Posterior vena cava (tissue), 2 donors: ENCODE measurements around the gene NLRC4. TPM values are rescaled to one million over a fixed set of nuclear protein-coding genes. Genes with fewer than 3 reads are reported as not detected.
"Not testable (repeated sequence)": the region's sequence is repeated elsewhere in the genome, so short reads cannot be mapped to it uniquely, and the experiment has no call there.

ENCODE experiments used
- DNase-seq: peaks from one replicate; pipeline ENCODE4 v3.0.0-alpha.2; 2020; ENCODE audit warnings: low spot score
- intact Hi-C, 2 donors: fragments of 100-400 bp; cut with DNase I; formaldehyde crosslinking; loops; one replicate each; pipeline versions ENCODE4 v1.14.1 to v1.14.2; 2022 to 2023
- total RNA-seq, 2 donors: library from RNA; stranded (reverse); fragmentation: NEBNext Ultra II Directional; extraction: Animal tissue kit (Norgen Biotek cat#: 25700); gene quantifications; one replicate each; pipeline ENCODE4 v1.2.1, GENCODE V29; 2021
- donor health status: DM: yes; HTN: yes; CAD: no.
- donor health status: DM: yes; HTN: yes; CAD: no.

Gene NLRC4
- total RNA-seq, 2 donors from 2014 or later = 3.5 to 4.0 TPM

DNA sequence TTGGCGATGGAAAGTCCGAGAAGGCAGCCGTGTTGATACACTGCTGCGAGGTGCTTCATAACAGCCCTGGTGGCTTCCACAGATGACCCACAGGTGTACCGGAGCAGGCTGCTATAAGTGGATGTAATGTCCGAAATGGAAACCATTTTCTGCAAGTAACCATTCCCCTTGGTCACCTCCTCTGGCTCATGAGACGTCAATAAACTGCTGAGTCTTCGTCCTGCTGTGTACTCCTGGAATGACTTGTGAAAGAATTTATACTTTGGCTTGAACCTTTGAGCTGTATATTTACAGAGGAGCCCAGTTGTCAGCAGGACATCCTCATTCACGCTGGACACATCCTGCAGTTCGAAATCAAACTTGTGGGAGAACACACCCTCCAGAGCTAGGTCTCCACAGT, 14.4 kb downstream of the NLRC4 start:
- no peak for DNase-seq
- intact Hi-C loops = no loop called here

DNA sequence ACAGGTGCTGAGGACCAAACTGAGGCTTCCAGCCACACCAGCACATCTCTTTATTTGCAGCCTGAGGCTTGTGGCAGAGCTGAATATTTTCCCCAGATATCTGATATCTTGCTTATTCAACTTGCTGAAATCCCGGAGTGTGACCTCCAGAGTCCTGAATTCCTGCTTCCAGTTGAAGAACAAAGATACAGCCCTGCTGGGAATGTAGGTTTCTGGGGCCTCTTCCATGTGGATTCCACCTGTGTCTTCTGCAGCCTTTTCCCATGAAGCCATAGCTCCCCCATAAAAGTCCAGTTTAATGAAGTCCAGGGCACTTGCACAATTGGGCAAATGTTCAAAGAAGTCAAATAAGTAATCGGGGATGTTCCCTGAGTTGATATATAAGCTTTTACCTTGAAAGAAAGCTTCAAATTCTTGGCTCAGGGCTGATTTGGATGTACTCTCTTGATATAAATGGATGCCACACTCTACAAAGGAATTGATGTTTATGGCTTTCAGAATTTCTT, 14.9 kb downstream of the NLRC4 start:
- DNase-seq = no peak
- intact Hi-C loops = no loop called here

DNA sequence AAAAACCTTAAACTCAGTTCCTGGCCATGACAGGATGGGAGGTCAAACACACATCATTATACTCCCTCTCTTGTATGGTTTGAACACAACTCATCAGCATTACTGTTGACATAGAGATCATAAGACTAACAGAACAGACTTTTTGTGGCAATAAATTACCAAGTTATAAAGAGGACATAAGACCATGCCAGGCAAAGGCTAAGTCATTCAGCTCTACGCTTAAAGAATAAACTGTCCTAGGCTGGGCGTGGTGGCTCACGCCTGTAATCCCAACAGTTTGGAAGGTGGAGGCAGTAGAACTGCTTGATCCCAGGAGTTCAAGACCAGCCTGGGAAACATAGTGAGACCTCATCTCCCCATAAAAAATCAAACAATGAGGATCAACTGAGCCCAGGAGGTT, 16.4 kb downstream of the NLRC4 start:
- intact Hi-C loops = no loop called here
- no peak for DNase-seq

DNA sequence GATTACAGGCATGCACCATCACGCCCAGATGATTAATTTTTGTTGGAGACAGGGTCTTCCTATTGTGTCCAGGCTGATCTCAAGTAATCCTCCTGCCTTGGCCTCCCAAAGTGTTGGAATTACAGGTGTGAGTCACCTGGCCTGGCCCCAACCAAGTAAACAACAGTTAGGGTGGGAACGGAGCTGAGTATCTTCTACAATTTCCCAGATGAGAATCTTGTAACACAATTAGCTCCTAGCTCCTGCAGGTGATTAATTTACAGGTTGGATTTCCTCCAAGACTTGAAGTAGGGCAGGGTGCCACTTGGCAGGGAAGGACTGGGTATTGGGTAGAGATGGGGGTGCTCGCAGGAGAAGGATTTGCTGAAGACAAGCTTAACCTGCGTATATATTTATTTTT, 17.8 kb downstream of the NLRC4 start:
- intact Hi-C loops = no loop called here

DNA sequence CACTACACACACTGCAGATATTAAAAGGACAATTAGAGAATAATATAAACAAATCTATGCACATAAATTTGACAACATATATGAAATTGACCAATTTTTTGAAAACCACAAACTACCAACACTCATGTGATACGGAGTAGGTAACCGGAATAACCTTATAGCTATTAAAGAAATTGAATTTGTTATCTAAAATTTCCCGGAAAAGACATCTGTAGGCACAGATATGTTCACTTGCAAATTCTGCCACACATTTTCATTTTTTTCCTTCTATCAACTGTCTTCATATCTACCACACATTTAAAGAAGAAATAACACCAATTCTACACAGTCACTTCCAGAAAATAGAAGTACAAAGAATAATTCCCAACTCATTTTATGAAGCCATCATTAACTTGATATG, 22.4 kb downstream of the NLRC4 start:
- no peak for DNase-seq
- intact Hi-C loops = no loop called here

More for the DNA sequence above, 17.8 kb downstream of the NLRC4 start:
- no peak for DNase-seq

DNA sequence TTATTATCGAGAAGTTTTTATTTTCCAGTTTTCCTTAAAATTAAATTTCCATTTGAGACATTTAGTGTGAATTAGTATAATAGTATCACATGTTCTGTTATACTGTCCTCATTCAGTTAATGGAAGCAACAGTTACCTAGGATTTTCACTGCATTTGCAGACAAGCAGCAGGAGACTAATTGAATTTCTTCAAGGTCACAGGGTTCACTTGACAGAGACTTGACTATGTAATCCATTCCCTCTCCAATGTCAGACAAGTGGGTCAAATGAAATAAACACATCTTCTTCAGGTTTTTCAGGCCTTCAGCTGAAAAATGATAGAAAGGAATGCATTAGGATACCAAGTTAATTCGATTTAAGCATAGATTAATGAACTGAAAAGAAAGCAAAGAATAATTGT, 26.7 kb downstream of the NLRC4 start:
- intact Hi-C loops = no loop called here

DNA sequence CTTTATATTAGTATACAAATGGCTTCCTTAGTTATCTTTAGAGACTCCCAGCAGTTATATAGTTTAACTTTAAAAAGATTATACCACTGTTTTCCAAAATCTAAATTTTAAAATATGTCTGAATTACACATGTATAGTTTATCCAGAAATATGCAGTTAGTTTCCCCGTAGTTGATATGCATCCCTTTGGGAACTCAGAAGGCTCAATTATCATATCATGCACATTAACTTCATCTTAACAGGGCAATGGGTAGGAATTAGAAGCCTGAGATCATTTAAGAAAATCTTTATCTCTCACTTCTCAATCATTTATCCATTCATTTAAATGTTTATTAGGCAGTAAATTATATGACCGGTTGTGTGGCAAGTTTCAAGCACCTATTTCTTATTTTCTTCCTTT, 27.2 kb downstream of the NLRC4 start:
- DNase-seq = no peak
- intact Hi-C loops = no loop called here

More for the DNA sequence above, 26.7 kb downstream of the NLRC4 start:
- DNase-seq = no peak

DNA sequence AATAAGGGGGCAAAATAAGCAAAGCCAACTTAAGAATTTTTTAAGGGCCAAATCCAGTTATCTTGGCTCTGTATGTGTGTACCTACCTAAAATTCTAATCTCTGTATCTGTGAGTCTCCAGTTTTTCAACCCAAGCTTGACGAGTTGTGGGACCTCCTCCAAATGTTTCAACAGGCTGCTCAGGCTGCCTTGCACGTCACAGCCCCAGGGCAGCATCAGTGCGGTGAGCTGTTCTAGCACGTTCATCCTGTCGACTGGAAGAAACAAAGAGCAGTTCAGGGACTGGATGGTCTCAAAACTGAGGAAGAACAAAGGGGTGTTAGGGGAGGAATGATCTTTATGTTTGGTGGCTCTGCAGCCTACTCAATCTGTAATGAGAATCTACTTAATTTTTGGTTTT, 29.4 kb downstream of the NLRC4 start:
- no peak for DNase-seq
- intact Hi-C loops = no loop called here

DNA sequence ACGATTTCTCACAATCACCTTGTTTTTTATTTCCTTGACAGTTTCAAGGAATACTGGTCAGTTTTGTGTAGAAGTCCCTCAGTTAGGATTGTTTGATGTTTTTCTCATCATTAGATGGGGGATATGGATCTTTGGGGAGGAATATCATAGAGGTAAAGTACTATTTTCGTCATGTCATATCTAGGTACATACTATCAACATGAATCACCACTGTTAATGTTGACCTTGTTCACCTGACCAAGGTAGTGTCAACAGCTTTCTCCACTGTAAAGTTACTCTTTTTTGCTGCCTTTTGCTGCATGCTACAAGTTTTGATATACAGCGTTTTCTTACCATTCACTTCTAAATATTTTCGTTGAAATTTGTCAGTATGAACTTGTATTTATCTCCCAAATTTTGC, 32.7 kb downstream of the NLRC4 start:
- intact Hi-C loops = no loop called here
- no peak for DNase-seq

DNA sequence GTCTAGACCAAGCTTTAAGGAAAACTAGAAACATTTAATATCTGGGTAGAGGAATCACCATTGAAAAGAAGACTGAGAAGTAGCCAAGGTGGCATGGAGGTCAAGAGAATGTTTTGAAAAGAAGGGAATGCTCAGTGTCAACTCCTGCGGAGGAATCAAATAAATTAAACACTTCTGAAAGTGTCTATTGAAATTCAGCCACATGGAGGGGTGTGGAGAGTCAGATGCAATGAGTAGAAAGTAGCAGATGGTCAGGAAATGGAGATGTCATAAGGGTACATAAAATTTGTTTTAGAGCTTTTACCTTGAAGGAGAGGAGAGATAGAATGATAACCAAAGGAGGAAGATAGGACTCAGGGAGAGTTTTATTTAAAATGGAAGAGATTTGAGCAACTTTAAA, 35.1 kb downstream of the NLRC4 start:
- intact Hi-C loops = no loop called here

DNA sequence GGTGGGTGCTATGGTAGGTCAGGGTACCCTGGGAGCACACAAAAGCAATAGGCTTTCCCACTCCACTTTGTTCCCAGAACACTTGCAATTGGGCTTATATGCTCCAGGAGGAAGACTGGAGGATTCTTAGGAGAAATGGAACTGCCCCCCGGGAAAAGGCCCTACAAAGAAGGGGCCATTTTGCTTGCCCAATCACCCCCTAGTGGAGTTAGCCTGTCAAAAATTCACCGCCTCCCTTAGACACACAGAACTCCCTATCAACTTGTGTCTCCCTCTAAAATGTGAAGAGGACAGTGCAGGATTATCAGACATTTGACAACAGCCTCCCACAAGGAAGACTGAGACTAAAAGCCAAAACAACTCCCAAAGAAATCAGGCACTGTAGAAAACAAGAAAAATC, 36.5 kb downstream of the NLRC4 start:
- intact Hi-C loops = no loop called here
- DNase-seq = no peak

More for the DNA sequence above, 35.1 kb downstream of the NLRC4 start:
- no peak for DNase-seq

DNA sequence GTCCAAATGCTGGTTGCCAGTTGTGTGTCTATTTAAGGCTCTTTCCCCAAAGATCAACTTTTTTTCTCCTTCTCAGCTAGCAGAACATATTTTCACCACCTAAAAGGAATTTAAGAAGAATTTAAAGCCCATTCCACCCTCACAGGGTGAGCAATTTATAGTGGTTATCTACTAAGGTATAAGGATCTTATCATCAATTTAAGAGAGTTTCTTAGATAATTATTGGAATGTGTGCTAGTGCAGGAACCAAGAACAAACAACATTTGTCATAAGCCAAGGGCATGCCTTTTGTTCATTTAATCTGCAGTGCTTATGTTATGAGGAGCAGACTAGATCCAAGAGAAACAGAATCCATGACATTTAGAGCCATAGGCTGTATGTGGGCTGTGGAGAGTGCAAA, 37.2 kb downstream of the NLRC4 start:
- no peak for DNase-seq
- intact Hi-C loops = no loop called here

DNA sequence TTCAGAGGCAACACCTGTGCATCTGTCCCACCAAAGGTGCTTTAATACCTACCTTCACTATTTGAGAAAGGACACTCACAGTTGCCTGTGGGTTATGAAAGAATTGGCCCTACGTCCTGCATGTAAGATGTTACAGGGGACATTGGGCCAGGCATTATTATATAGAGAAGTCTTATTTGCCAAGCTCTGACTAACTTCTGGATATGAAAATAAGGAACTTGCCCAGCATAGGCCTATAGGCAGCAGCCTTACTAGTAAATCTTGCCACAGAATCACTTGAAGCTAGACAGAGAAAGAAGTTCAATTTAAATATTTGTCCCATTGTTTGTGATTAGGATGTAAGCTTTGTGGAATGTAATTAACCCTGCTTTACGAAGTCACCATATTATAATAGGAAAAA, 41.7 kb downstream of the NLRC4 start:
- intact Hi-C loops = no loop called here
- no peak for DNase-seq

DNA sequence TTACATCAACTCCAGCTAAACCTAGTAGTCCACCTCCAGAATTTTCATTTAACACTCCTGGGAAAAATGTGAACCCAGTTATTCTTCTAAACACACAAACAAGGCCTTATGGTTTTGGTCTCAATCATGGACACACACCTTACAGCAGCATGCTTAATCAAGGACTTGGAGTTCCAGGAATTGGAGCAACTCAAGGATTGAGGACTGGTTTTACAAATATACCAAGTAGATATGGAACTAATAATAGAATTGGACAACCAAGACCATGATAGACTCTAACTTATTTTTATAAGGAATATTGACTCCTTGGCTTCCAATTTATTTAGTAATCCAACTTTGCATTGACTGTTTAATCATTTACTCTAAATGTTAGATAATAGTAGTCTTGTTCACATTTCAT, 44.2 kb downstream of the NLRC4 start:
- DNase-seq = no peak
- intact Hi-C loops = no loop called here

DNA sequence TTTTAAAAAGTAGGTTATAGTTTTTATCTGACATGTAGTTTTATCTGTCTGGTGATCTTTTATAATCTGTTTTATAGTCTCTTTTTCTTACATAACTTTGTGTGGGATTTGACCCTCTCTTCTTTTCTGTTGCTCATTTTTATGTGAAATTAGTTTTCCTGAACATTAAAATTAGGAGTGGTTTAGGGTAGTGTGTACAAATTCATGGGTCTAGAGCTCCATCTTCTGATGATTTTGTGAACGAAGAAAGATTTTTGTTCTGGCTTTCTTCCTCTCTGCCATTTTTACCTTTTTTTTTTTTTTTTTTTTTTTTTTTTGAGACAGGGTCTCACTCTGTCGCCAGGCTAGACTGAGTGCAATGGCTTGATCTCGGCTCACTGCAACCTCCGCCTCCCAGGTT, 52.4 kb downstream of the NLRC4 start:
- intact Hi-C loops = no loop called here
- DNase-seq = no peak

DNA sequence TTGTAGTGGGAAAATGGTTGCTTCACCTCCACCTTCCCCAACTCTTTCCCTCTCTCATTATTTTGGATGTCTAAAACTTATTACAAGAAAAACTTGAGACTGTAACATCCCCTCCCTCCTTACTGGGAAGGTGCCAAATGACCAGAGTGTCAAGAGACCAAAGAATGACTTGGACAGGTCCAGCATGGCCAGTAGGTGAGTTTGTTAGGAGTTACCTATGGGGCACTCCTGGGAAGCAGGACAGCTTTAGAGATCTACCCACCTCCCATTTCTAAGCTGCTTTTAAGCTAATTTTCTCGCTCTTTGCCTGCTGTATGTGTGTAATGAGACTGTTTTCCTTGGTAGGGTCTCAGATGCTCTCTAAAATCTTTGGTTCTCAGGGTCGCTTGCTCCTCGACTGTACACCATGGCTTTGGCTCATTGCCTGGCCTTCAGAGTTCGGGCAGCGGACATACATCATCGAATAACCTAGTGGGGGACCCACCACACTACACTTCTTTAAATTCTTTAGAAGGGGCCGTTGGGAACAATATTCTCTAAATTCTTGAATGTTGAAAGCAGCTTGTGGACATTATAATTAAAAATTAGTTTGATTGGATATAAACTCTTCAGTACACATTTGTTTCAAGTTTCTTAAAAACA, 53.8 kb downstream of the NLRC4 start:
- intact Hi-C loops = no loop called here
- no peak for DNase-seq

DNA sequence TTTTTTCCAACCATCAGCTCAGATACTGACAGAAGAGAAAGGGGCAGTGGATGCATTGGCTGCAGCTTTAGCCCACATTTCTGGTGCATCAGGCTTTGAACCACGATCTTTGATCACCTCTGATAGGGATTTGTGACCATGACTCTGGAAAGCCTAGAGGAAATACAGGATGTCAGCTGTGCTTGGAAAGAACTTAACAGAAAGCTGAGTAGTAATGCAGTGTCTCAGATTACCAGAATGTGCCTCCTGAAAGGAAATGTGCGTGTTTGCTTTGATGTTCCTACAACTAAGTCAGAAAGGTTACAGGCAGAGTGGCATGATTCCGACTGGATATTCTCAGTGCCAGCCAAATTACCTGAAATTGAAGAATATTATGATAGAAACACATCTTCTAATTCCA, 61.3 kb downstream of the NLRC4 start:
- intact Hi-C loops, DNase-seq: not testable (repeated sequence)

DNA sequence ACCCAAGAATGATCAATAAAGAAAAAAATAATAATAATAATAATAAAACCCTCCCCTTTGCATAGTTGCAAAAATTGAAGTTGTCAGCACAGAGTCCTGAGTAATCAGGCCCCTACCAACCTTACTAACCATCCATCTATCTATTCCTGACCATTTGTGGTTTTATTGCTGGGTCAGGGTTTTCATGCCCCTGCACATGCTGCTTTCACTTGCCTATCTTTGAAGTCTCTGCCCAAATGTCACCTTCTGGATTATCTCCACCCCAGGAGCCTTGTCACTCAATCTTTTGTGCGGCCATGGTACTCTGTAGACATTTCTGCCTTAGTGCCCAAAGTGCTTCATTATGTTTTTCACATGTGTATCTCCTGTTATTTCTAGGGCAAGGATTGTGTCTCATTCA, 63.9 kb downstream of the NLRC4 start:
- intact Hi-C loops = no loop called here

DNA sequence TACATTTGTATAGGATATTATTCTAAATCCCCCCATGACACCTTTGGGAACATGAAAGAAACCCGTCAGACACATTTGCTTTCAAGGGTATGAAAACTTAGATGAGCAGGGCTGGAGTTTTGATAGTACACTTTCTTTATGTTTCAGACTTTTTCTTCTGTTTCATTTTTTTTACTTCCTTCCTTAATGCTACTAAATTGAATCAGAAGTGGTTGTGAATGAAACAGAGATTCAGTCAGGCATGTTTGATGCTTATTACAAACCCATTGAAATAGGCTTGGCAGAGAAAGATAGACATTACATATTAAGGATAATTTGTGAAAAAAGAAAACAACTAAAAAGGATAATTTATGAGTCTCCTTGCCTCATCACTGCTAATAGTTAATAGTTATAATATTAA, 72.3 kb downstream of the NLRC4 start:
- intact Hi-C loops = no loop called here
- no peak for DNase-seq

More for the DNA sequence above, 63.9 kb downstream of the NLRC4 start:
- DNase-seq = no peak

DNA sequence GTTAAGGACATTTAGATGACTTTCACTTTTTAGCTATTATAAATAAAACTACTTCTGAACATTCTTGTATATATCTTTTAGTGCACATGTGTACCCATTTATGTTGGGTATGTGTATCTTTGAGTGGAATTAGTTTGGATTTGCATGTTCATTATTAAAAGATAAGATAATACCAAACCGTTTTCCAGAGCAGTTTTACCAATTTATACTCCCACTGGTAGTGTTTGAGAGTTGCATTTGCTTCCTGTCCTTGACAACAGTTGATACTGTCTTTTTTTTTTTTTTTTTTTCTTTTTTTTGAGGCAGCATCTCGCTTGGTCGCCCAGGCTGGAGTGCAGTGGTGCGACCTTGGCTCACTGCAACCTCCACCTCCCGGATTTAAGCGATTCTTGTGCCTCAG, 75.7 kb downstream of the NLRC4 start:
- intact Hi-C loops = no loop called here

DNA sequence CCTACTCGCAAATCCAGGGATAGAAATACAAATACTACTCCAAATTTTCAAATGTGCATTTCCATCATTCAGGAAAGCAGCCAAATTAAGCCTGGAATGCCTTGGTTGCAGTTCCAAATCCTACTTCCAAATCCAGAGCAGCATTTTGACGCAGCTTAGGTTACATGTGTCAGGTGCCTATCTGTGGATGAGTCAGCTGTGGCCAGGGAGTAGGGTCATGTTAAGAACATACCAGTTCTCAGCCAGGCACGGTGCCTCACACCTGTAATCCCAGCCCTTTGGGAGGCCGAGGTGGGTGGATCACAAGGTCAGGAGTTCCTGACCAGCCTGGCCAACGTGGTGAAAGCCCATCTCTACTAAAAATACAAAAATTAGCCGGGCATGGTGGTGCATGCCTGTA, 82.0 kb downstream of the NLRC4 start:
- intact Hi-C loops = no loop called here

More for the DNA sequence above, 75.7 kb downstream of the NLRC4 start:
- no peak for DNase-seq

More for the DNA sequence above, 82.0 kb downstream of the NLRC4 start:
- DNase-seq = no peak
